Aorta (tissue), 5 donors: ENCODE measurements around the gene MALT1. TPM values are rescaled to one million over a fixed set of nuclear protein-coding genes. Genes with fewer than 3 reads are reported as not detected.

Source experiments
- ATAC-seq: fragments of 200-7000 bp; cut with Tn5 transposase; one replicate; pipeline ENCODE4 v1.9.1; 2022; ENCODE audit warnings: moderate library complexity; ENCODE audit not compliant: low FRiP score
- DNase-seq, 2 donors: peaks; one replicate each; pipeline ENCODE4 v3.0.0-alpha.2; 2020
- H3K27ac ChIP-seq, 2 donors: one replicate each; pipeline ENCODE4 v1.5.1; 2013; ENCODE audit warnings: low read length in 2 of 2, mild to moderate bottlenecking in 2 of 2, moderate library complexity in 2 of 2, control low read depth in 1 of 2, inconsistent platforms in 1 of 2, low read depth in 1 of 2
- H3K27me3 ChIP-seq, 2 donors: one replicate each; pipeline ENCODE4 v1.6.1; 2013; ENCODE audit warnings: control low read depth in 1 of 2, low read length in 1 of 2, mild to moderate bottlenecking in 1 of 2, moderate library complexity in 1 of 2; ENCODE audit not compliant: insufficient read depth in 2 of 2, control insufficient read depth in 1 of 2
- H3K36me3 ChIP-seq, 2 donors: one replicate each; pipeline ENCODE4 v1.6.1; 2013; ENCODE audit warnings: control low read depth in 1 of 2, low read length in 1 of 2, mild to moderate bottlenecking in 1 of 2; ENCODE audit not compliant: insufficient read depth in 2 of 2, control insufficient read depth in 1 of 2
- H3K4me1 ChIP-seq, 2 donors: one replicate each; pipeline ENCODE4 v1.6.1; 2013; ENCODE audit warnings: low read length in 2 of 2, control low read depth in 1 of 2, mild to moderate bottlenecking in 1 of 2, moderate library complexity in 1 of 2; ENCODE audit not compliant: insufficient read depth in 2 of 2, control insufficient read depth in 1 of 2
- H3K4me3 ChIP-seq, 2 donors: one replicate each; pipeline ENCODE4 v1.5.1; 2013; ENCODE audit warnings: low read length in 2 of 2, control low read depth in 1 of 2, mild to moderate bottlenecking in 1 of 2
- H3K9me3 ChIP-seq: one replicate; pipeline ENCODE4 v1.6.1; 2013; ENCODE audit warnings: mild to moderate bottlenecking, low read length; ENCODE audit not compliant: control insufficient read depth
- WGBS, 2 donors: extraction: QIAGEN DNeasy Blood & Tissue Kit; methylation state at CpG; one replicate each; pipeline ENCODE4 v1.1.7; 2013; 5-methylcytosine and 5-hydroxymethylcytosine counted together
- intact Hi-C, 2 donors: fragments of 100-400 bp; cut with DNase I; formaldehyde crosslinking; loops; one replicate each; pipeline versions ENCODE4 v1.14.2 to v1.15.0; 2022
- polyA plus RNA-seq, 2 donors: library from polyadenylated mRNA; stranded (reverse); fragments of 200-250 nt; gene quantifications; one replicate each; pipeline ENCODE4 v1.2.3, GENCODE V29; 2013
- total RNA-seq, 2 donors: library from RNA; stranded (reverse); fragmentation: NEBNext Ultra II Directional; extraction: Animal tissue kit (Norgen Biotek cat#: 25700); gene quantifications; one replicate each; pipeline ENCODE4 v1.2.1, GENCODE V29; 2021
- donor health status: healthy with polysubstance abuse.
- donor health status: Bipolar disorder and iron deficiency.
- donor health status: DM: no; HTN: no; CAD: no.
- donor health status: DM: no; HTN: no; CAD: no.
- donor health status: DM: yes; HTN: yes; CAD: no.

Gene MALT1
- total and polyA plus RNA-seq, 4 donors, result 3.0 to 27.4 (median 13.7) TPM

GRCh38 chr18:58692422-58693185 is 21.3 kb downstream of the MALT1 start:
- Histone ChIP-seq H3K27ac (no peak overlapping the region), H3K9me3 (no peaks in the 10 kb centered on the region), H3K27me3 (no peaks in the 10 kb centered on the region), H3K4me3 (no peak overlapping the region), H3K36me3 (peaks cover 0 to 6% of the 10 kb centered on the region in 2 donors), H3K4me1 (no peaks in the 10 kb centered on the region)
- DNase-seq (no peak), ATAC-seq (no peak)
- intact Hi-C loops, result no loop called here
- WGBS, 2 donors, result 93 to 95% methylated on average over 6 of the region's 6 CpGs

DNA sequence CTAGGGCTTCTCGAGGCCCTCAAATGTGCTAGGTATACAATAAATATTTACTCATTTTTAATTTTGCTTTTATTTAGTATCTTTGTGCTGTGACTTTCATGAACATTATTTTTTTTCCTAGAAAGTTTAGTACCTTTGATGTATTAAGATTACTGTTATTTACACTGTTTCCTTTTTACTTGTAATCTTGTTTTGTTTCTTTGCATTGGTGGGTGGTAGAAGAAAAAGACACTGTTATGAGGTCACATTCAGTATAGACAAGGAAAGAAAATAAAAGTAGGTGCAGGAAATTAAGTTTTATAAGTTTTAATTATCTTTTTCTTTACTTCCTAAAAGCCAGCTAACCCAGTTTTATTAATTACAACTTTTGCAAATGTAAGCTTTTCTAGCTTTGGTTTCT is 23.0 kb downstream of the MALT1 start:
- no peak for DNase-seq
- H3K27me3 ChIP-seq, result no peaks in the 10 kb centered on the region
- H3K4me1 ChIP-seq, result no peaks in the 10 kb centered on the region
- intact Hi-C loops, result no loop called here
- 73 to 80% methylated on average over 1 of the region's 1 CpG for WGBS, 2 donors
- no peak overlapping the region for H3K27ac ChIP-seq
- no peak for ATAC-seq
- no peaks in the 10 kb centered on the region for H3K9me3 ChIP-seq
- H3K36me3 ChIP-seq, result peaks cover 0 to 6% of the 10 kb centered on the region in 2 donors
- H3K4me3 ChIP-seq, result no peak overlapping the region

DNA sequence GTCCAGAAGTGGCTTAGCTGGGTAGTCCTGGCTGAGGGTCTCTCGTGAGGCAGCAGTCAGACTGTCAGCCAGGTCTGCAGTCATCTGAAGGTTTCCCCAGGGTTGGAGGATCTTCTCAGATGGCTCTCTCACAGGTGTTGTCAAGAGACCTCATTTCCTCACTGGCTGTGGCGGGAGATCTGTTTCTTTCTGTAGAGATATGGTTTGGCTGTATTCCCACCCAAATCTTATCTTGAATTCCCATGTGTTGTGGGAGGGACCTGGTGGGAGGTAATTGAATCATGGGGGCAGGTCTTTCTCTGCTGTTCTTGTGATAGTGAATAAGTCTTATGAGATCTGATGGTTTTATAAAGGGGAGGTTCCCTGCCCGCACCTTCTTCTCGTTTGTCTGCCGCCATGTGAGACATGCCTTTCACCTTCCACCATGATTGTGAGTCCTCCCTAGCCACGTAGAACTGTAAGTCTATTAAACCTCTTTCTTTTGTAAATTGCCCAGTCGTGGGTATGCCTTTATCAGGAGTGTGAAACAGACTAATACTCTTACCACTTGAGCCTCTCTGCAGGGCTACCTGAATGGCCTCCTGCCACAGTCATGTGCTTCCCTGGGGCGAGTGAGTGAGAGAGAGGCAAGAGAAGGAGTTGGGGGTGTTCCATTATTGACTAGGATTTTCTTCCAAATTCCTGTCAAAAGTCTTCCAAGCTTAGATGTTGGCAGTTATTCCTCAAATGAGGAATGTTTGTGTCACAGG is 23.6 kb downstream of the MALT1 start:
- ATAC-seq (no peak), DNase-seq (no peak)
- H3K4me3 ChIP-seq, result no peak overlapping the region
- peaks cover 0 to 6% of the 10 kb centered on the region in 2 donors for H3K36me3 ChIP-seq
- no peaks in the 10 kb centered on the region for H3K27me3 ChIP-seq
- no peaks in the 10 kb centered on the region for H3K4me1 ChIP-seq
- WGBS, 2 donors, result 87 to 88% methylated on average over 8 of the region's 8 CpGs
- intact Hi-C loops, result no loop called here
- no peak overlapping the region for H3K27ac ChIP-seq
- H3K9me3 ChIP-seq, result no peaks in the 10 kb centered on the region

- DNase-seq (no peak), ATAC-seq (no peak)
- 96 to 97% methylated on average over 5 of the region's 5 CpGs for WGBS, 2 donors
- intact Hi-C loops, result no loop called here
- no peak overlapping the region for H3K27ac ChIP-seq
- H3K4me3 ChIP-seq, result no peak overlapping the region
- H3K27me3 ChIP-seq, result no peaks in the 10 kb centered on the region
- no peaks in the 10 kb centered on the region for H3K9me3 ChIP-seq
- no peaks in the 10 kb centered on the region for H3K4me1 ChIP-seq
- peaks cover 0 to 6% of the 10 kb centered on the region in 2 donors for H3K36me3 ChIP-seq
Measured at GRCh38 chr18:58695772-58696171, 24.5 kb downstream of the MALT1 start.

GRCh38 chr18:58697146-58697545 is 25.9 kb downstream of the MALT1 start:
- Histone ChIP-seq H3K4me3 (no peak overlapping the region), H3K9me3 (no peaks in the 10 kb centered on the region), H3K36me3 (peaks cover 4 to 6% of the 10 kb centered on the region in 2 donors), H3K27me3 (no peaks in the 10 kb centered on the region), H3K27ac (no peak overlapping the region), H3K4me1 (no peaks in the 10 kb centered on the region)
- ATAC-seq (no peak), DNase-seq (no peak)
- intact Hi-C loops, result no loop called here
- 78 to 85% methylated on average over 4 of the region's 4 CpGs for WGBS, 2 donors

DNA sequence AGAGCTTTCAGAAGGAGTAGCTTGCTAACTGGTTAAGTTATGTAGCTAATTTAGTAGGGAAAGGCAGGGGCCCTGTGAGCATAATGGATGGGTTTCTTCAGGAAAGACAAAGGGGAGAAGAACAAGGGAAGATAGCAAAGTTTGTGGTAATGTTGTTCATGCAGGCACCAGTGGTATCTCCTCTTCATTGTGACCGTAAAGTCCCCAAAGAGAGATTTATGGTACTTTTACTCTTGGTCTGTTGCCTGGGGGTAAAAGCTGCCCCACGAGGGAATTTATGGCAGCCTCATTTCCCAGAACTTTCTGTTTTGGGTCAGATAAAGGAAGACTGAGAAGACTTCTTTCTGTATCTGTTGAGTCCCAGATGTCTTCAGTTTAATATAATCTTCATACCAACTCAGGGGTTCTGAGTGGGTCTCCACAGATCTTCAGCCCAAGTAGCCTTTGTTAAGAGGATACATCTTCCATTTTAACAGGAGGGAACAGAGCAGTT is 27.5 kb downstream of the MALT1 start:
- ATAC-seq (no peak), DNase-seq (no peak)
- H3K36me3 ChIP-seq, result peaks cover 4 to 6% of the 10 kb centered on the region in 2 donors
- H3K4me3 ChIP-seq, result no peak overlapping the region
- no peaks in the 10 kb centered on the region for H3K9me3 ChIP-seq
- H3K27me3 ChIP-seq, result no peaks in the 10 kb centered on the region
- H3K27ac ChIP-seq, result no peak overlapping the region
- no peaks in the 10 kb centered on the region for H3K4me1 ChIP-seq
- intact Hi-C loops, result no loop called here
- 68 to 77% methylated on average over 2 of the region's 2 CpGs for WGBS, 2 donors

- no peaks in the 10 kb centered on the region for H3K4me1 ChIP-seq
- peaks cover 4 to 6% of the 10 kb centered on the region in 2 donors for H3K36me3 ChIP-seq
- no peak for ATAC-seq
- DNase-seq, result no peak
- no peaks in the 10 kb centered on the region for H3K27me3 ChIP-seq
- intact Hi-C loops, result no loop called here
- no peaks in the 10 kb centered on the region for H3K9me3 ChIP-seq
- H3K27ac ChIP-seq, result no peak overlapping the region
- 91 to 96% methylated on average over 1 of the region's 1 CpG for WGBS, 2 donors
- H3K4me3 ChIP-seq, result no peak overlapping the region
Measured at GRCh38 chr18:58699551-58699950, 28.3 kb downstream of the MALT1 start.

GRCh38 chr18:58700209-58700608 is 28.9 kb downstream of the MALT1 start:
- no peaks in the 10 kb centered on the region for H3K4me1 ChIP-seq
- H3K27me3 ChIP-seq, result no peaks in the 10 kb centered on the region
- ATAC-seq, result no peak
- peaks cover 4 to 6% of the 10 kb centered on the region in 2 donors for H3K36me3 ChIP-seq
- intact Hi-C loops, result no loop called here
- H3K9me3 ChIP-seq, result no peaks in the 10 kb centered on the region
- no peak for DNase-seq
- H3K27ac ChIP-seq, result no peak overlapping the region
- no peak overlapping the region for H3K4me3 ChIP-seq
- WGBS, 2 donors, result 92 to 93% methylated on average over 4 of the region's 4 CpGs

- Histone ChIP-seq H3K27me3 (no peaks in the 10 kb centered on the region), H3K4me3 (no peak overlapping the region), H3K4me1 (no peaks in the 10 kb centered on the region), H3K9me3 (no peaks in the 10 kb centered on the region), H3K36me3 (peaks cover 0 to 4% of the 10 kb centered on the region in 2 donors), H3K27ac (no peak overlapping the region)
- DNase-seq (no peak), ATAC-seq (no peak)
- intact Hi-C loops, result no loop called here
Measured at GRCh38 chr18:58712930-58713329, 41.7 kb downstream of the MALT1 start.
